Immature natural killer cell (primary cell): ENCODE results near the gene PIGO. TPM values are rescaled to one million over a fixed set of nuclear protein-coding genes. Genes with fewer than 3 reads are reported as not detected.

ENCODE experiments used
- DNase-seq, 3 donors: peaks; one replicate each; pipeline ENCODE4 v3.0.0; 2022; ENCODE audit warnings: mixed read lengths in 1 of 3
- H3K27ac Mint-ChIP-seq, 6 donors: one replicate each; pipeline ENCODE4 v1.8.0; 2020; ENCODE audit warnings: mixed read lengths in 6 of 6, mild to moderate bottlenecking in 5 of 6, inconsistent platforms in 4 of 6, moderate library complexity in 3 of 6
- H3K27me3 Mint-ChIP-seq, 3 donors: one replicate each; pipeline ENCODE4 v1.8.0; 2020 to 2021; ENCODE audit warnings: low read depth in 3 of 3, mild to moderate bottlenecking in 3 of 3, mixed read lengths in 3 of 3, moderate library complexity in 3 of 3, inconsistent platforms in 1 of 3
- H3K36me3 Mint-ChIP-seq, 3 donors: one replicate each; pipeline ENCODE4 v1.8.0; 2020; ENCODE audit warnings: mixed read lengths in 3 of 3, inconsistent platforms in 2 of 3, mild to moderate bottlenecking in 2 of 3
- H3K4me1 Mint-ChIP-seq, 2 donors: one replicate each; pipeline ENCODE4 v1.8.0; 2020; ENCODE audit warnings: inconsistent platforms in 2 of 2, mild to moderate bottlenecking in 2 of 2, mixed read lengths in 2 of 2, moderate library complexity in 1 of 2
- H3K4me3 Mint-ChIP-seq, 5 donors: one replicate each; pipeline ENCODE4 v1.8.0; 2020; ENCODE audit warnings: mild to moderate bottlenecking in 5 of 5, mixed read lengths in 5 of 5, inconsistent platforms in 3 of 5, moderate library complexity in 3 of 5
- H3K9me3 Mint-ChIP-seq, 6 donors: one replicate each; pipeline ENCODE4 v1.8.0; 2020; ENCODE audit warnings: mild to moderate bottlenecking in 6 of 6, mixed read lengths in 6 of 6, inconsistent platforms in 4 of 6, moderate library complexity in 3 of 6
- polyA plus RNA-seq, 3 donors: library from polyadenylated mRNA; unstranded; fragments of 300-500 nt; fragmentation: Illumina TruSeq; gene quantifications; one replicate each; pipeline ENCODE4 v1.2.3, GENCODE V29; 2021

Gene PIGO
- polyA plus RNA-seq, 3 donors from 2014 or later, result 23.6 to 38.9 (median 27.8) TPM

DNA sequence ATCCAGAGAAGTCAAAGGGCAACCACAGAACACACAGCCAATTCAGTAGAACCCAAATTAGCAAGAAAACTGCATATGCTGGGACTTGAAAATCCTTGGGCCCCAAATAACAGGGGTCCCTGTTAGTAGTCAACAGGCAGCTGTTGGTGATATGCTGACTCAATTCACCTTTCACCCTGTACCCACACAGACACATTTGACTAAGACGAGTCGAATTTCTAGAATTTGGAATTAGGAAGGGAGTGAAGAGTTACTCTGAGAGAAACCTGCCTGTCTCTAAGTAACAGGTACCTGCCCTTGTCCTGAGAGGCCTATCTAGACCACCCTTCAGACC, 23.1 kb downstream of the PIGO start:
- H3K36me3 Mint-ChIP-seq, result peaks cover 0 to 6% (median 4%) of the 10 kb centered on the region in 3 donors
- DNase-seq, result no peak
- H3K27me3 Mint-ChIP-seq, result peaks cover 7 to 13% (median 10%) of the 10 kb centered on the region in 3 donors
- no peaks in the 10 kb centered on the region for H3K9me3 Mint-ChIP-seq
- peak overlapping the region; percentile 86 to 99 (median 96) for H3K27ac Mint-ChIP-seq
- H3K4me3 Mint-ChIP-seq, result peak overlapping the region; percentile 78 to 93 (median 84)
- peaks cover 44 to 55% of the 10 kb centered on the region in 2 donors for H3K4me1 Mint-ChIP-seq

- peaks cover 0 to 10% (median 4%) of the 10 kb centered on the region in 3 donors for H3K36me3 Mint-ChIP-seq
These were observed 23.7 kb downstream of the PIGO start, which contains the start of gene VCP for GRCh38 chr9:35072461-35073278. VCP (minus strand) TSS chr9:35072625; CDS start chr9:35072353, 272 bp downstream.

GRCh38 chr9:35071814-35072460, 24.5 kb downstream of the PIGO start:
- H3K4me3 Mint-ChIP-seq, result peak overlapping the region; percentile 78 to 93 (median 84)
- H3K9me3 Mint-ChIP-seq, result no peaks in the 10 kb centered on the region
- H3K4me1 Mint-ChIP-seq, result peaks cover 52 to 60% of the 10 kb centered on the region in 2 donors
- H3K36me3 Mint-ChIP-seq, result peaks cover under 1 to 16% (median 7%) of the 10 kb centered on the region in 3 donors
- DNase-seq, result peak; percentile 84
- H3K27me3 Mint-ChIP-seq, result peaks cover 7 to 13% (median 10%) of the 10 kb centered on the region in 3 donors
- peak overlapping the region; percentile 93 to 99 (median 96) for H3K27ac Mint-ChIP-seq

More at GRCh38 chr9:35072461-35073278, 23.7 kb downstream of the PIGO start, which contains the start of gene VCP:
- H3K9me3 Mint-ChIP-seq, result no peaks in the 10 kb centered on the region
- H3K27ac Mint-ChIP-seq, result peak within 1 kb of the TSS; percentile 93 to 99 (median 96)
- peak; percentile 97 to 98 (median 98) for DNase-seq
- peaks cover 7 to 13% (median 10%) of the 10 kb centered on the region in 3 donors for H3K27me3 Mint-ChIP-seq
- H3K4me3 Mint-ChIP-seq, result peak within 1 kb of the TSS; percentile 78 to 93 (median 84)
- H3K4me1 Mint-ChIP-seq, result peaks cover 46 to 55% of the 10 kb centered on the region in 2 donors

- peaks cover 4 to 18% (median 11%) of the 10 kb centered on the region in 3 donors for H3K36me3 Mint-ChIP-seq
- H3K4me3 Mint-ChIP-seq, result peak overlapping the region; percentile 78 to 93 (median 84)
- no peak for DNase-seq
- peaks cover 56 to 66% of the 10 kb centered on the region in 2 donors for H3K4me1 Mint-ChIP-seq
- no peaks in the 10 kb centered on the region for H3K9me3 Mint-ChIP-seq
- H3K27me3 Mint-ChIP-seq, result peaks cover 7 to 14% (median 10%) of the 10 kb centered on the region in 3 donors
- H3K27ac Mint-ChIP-seq, result peak overlapping the region; percentile 93 to 99 (median 96)
These were observed 25.3 kb downstream of the PIGO start for GRCh38 chr9:35070823-35071813.

GRCh38 chr9:35069020-35069419, 27.4 kb downstream of the PIGO start:
- Mint-ChIP-seq H3K4me1 (peaks cover 56 to 66% of the 10 kb centered on the region in 2 donors), H3K9me3 (no peaks in the 10 kb centered on the region), H3K36me3 (peaks cover 4 to 26% (median 15%) of the 10 kb centered on the region in 3 donors), H3K4me3 (peak overlapping the region; percentile 19 to 58 (median 26)), H3K27me3 (peaks cover 7 to 17% (median 10%) of the 10 kb centered on the region in 3 donors), H3K27ac (peak overlapping the region in 4 of 6 donors; percentile 30 to 70 (median 58))
- DNase-seq, result no peak

DNA sequence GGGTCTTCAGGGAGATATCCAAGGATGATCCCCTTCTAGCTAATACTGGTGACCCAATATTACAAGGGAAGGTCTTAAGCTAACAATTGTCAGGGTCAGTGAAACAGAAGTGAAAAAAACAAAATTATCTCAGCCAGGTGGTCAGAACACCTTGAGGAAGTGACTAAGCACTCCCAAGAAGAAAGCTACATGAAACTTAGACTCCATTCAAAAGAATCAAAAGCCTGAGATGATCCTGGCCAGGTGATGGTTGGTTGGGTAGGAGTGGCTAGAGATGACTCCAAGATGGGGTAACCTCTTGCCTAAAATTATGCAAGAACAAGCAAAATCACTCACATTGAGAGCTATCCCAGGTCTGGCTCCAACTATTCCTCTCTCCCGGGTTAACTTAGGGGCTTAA, 29.3 kb downstream of the PIGO start:
- H3K27me3 Mint-ChIP-seq, result peaks cover 0 to 13% (median 5%) of the 10 kb centered on the region in 3 donors
- peak overlapping the region in 1 of 6 donors; percentile 66 for H3K27ac Mint-ChIP-seq
- H3K4me3 Mint-ChIP-seq, result no peak overlapping the region
- no peak for DNase-seq
- peaks cover 20 to 46% (median 21%) of the 10 kb centered on the region in 3 donors for H3K36me3 Mint-ChIP-seq
- no peaks in the 10 kb centered on the region for H3K9me3 Mint-ChIP-seq
- H3K4me1 Mint-ChIP-seq, result peaks cover 50 to 54% of the 10 kb centered on the region in 2 donors

DNA sequence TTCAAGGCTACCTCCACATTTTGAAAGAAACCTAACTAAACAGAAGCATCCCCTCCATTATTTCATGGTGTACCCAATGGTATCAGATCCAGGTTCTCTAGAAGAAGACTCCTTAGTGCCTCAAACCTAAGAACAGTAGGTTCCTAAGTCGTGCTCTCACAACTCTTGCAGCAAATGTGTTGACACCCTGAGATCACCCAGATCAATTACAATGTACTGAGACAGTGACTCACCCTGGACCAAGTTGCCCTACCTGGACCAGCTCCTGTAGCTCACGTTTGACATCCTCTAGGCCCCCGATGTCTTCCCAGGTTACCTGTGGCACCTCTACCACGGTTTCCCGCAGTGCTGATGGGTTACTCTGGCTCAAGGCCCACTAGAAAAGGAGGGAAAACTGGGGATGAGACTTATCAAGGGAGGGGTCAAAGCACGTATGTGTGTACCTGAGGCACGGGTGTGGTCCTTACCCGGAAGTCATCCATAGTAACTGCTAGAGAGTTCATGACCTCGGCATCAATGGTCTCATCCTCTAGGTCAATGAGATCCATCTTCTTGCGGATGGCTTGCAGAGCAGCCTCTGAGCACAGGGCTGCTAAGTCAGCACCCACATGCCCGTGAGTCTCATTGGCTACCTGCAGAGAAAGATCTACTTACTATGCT, 35.7 kb downstream of the PIGO start:
- DNase-seq, result no peak
- Mint-ChIP-seq H3K36me3 (peaks cover 43 to 84% (median 54%) of the 10 kb centered on the region in 3 donors), H3K27me3 (peaks cover 4 to 19% (median 8%) of the 10 kb centered on the region in 3 donors), H3K4me3 (no peak overlapping the region), H3K4me1 (peaks cover 0 to 2% of the 10 kb centered on the region in 2 donors), H3K27ac (peak overlapping the region in 1 of 6 donors; percentile 30), H3K9me3 (no peaks in the 10 kb centered on the region)

- Mint-ChIP-seq H3K27me3 (peaks cover 4 to 16% (median 8%) of the 10 kb centered on the region in 3 donors), H3K4me3 (peak overlapping the region in 1 of 5 donors; percentile 53), H3K4me1 (peaks cover 0 to 2% of the 10 kb centered on the region in 2 donors), H3K9me3 (no peaks in the 10 kb centered on the region), H3K36me3 (peaks cover 43 to 83% (median 50%) of the 10 kb centered on the region in 3 donors), H3K27ac (peak overlapping the region in 1 of 6 donors; percentile 35)
- DNase-seq, result no peak
These were observed 37.0 kb downstream of the PIGO start for GRCh38 chr9:35059438-35059837.

DNA sequence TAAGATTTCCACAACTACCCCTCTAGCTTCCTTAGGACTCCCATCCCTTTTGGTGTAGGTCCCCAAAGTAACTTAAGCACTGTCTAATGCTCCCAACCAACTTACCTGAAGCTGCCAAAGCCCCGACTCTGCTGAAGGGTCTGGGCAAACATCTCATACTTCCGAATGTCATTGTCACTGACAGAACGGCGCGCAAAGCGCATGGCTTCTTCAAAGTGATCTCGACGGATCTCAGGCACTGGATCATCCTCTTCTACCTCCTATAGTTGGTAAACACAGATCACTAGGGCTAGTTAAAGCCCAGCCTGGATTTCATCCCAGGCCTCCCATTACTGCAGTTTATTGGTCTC, 39.1 kb downstream of the PIGO start:
- H3K9me3 Mint-ChIP-seq, result no peaks in the 10 kb centered on the region
- H3K36me3 Mint-ChIP-seq, result peaks cover 30 to 64% (median 44%) of the 10 kb centered on the region in 3 donors
- H3K4me3 Mint-ChIP-seq, result no peak overlapping the region
- DNase-seq, result no peak
- H3K27ac Mint-ChIP-seq, result peak overlapping the region in 1 of 6 donors; percentile 29
- H3K4me1 Mint-ChIP-seq, result peaks cover 0 to 2% of the 10 kb centered on the region in 2 donors
- H3K27me3 Mint-ChIP-seq, result peaks cover 4 to 16% (median 8%) of the 10 kb centered on the region in 3 donors

- no peak for DNase-seq
- Mint-ChIP-seq H3K36me3 (peaks cover 27 to 61% (median 44%) of the 10 kb centered on the region in 3 donors), H3K4me3 (peak overlapping the region in 1 of 5 donors; percentile 46), H3K27ac (no peak overlapping the region), H3K9me3 (no peaks in the 10 kb centered on the region), H3K4me1 (peaks cover 0 to 2% of the 10 kb centered on the region in 2 donors), H3K27me3 (peaks cover 4 to 16% (median 7%) of the 10 kb centered on the region in 3 donors)
These were observed 39.7 kb downstream of the PIGO start for GRCh38 chr9:35056571-35057270.

DNA sequence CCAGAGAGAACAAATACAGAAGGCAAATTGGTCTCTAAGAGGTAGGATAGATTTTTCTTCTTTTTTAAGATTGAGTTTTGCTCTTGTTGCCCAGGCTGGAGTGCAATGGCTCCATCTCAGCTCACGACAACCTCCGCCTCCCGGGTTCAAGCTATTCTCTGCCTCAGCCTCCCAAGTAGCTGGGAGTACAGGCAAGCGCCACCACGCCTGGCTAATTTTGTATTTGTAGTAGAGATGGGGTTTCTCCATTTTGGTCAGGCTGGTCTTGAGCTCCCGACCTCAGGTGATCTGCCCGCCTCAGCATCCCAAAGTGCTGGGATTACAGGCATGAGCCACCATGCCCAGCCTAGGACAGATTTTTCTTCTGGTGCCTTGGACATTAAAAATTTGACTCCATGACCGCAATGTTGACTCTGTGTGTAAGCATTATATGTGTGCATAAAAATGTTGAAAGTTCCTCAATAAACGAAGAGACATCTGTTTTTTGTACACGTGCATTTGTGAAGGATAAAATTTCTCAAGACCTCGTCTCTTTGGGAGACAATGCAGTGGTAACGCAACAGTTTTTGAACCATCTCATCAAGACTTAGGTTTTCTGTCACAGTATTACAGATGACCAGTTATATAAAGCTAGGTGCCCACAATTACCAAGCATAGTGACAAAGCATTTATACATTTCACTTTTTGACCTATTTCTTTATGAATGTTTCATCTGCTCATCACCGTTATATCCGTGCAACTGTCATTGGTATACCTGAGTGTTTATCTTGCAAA, 41.3 kb downstream of the PIGO start:
- H3K27ac Mint-ChIP-seq, result peak overlapping the region in 2 of 6 donors; percentile 31 to 70
- no peaks in the 10 kb centered on the region for H3K9me3 Mint-ChIP-seq
- H3K36me3 Mint-ChIP-seq, result peaks cover 17 to 46% (median 37%) of the 10 kb centered on the region in 3 donors
- H3K4me3 Mint-ChIP-seq, result no peak overlapping the region
- DNase-seq, result no peak
- peaks cover 4 to 8% (median 5%) of the 10 kb centered on the region in 3 donors for H3K27me3 Mint-ChIP-seq
- H3K4me1 Mint-ChIP-seq, result peaks cover 0 to 6% of the 10 kb centered on the region in 2 donors
